T47D (cell line): ENCODE results near the gene SLC25A21.
"Not testable (repeated sequence)": the region's sequence is repeated elsewhere in the genome, so short reads cannot be mapped to it uniquely, and the experiment has no call there.

ENCODE experiments used
- DNase-seq, 2 experiments: peaks; one replicate each; pipeline versions ENCODE4 v3.0.0 to v3.0.0-alpha.2; 2011 to 2012; ENCODE audit warnings: low read depth in 1 of 2, low spot score in 1 of 2
- JUND ChIP-seq: IDR thresholded peaks from 2 replicates; pipeline ENCODE4 v1.6.1; 2012; ENCODE audit warnings: low read depth
- in situ Hi-C: cut with HindIII; loops from 2 replicates; pipeline ENCODE4 v1.10.0; 2016; ENCODE audit warnings: low sequenced_read_pairs, low pct_unique_long_range_greater_than_20kb

Gene SLC25A21

DNA sequence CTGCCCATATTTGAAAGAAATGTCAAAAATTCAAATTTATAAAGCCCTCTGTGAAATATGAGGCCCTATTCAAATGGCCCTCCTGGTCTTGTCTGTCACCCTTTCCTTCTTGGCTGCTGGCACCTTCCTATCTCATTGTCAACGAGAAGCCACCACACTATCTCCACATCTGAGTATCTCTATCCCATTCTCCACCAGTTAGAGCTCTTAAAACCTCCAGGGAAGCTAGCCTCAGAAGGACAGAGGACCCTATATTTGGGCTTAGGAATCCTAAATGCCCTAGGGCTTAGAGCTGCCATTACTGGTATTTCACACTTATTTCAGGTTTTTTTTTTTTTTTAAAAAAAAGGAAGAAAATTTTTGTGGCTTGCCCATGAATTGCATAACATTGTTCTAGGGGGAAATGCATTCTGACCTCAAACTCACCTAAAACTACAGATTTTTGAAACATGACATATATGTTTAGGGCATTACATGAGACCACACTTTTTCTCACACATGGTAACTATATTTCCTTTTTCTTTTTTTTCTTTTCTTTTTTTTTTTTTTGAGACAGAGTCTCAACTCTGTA is 25.0 kb downstream of the SLC25A21 start:
- in situ Hi-C loops = no loop called here
- DNase-seq = no peak
- no peak for TF ChIP-seq JUND

DNA sequence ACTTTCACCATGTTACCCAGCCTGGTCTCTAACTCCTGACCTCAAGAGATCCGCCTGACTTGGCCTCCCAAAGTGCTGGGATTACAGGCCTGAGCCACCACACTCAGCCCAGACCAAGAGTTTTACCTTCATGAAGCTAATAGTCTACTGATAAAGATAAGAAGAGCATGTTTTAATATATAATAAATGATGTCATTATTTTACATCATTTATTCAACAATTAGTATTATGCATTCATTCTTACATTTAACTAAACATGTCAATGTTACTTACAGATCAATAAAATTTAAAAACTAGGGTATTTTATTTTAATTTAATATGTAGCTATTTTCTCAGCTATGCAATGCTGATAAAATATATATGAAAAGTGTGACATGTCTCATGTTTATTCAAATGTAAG is 26.0 kb downstream of the SLC25A21 start:
- DNase-seq, in situ Hi-C loops: not testable (repeated sequence)

- DNase-seq = no peak
- in situ Hi-C loops = no loop called here
- no peak for TF ChIP-seq JUND
Measured at GRCh38 chr14:37145395-37145794, 27.0 kb downstream of the SLC25A21 start.

DNA sequence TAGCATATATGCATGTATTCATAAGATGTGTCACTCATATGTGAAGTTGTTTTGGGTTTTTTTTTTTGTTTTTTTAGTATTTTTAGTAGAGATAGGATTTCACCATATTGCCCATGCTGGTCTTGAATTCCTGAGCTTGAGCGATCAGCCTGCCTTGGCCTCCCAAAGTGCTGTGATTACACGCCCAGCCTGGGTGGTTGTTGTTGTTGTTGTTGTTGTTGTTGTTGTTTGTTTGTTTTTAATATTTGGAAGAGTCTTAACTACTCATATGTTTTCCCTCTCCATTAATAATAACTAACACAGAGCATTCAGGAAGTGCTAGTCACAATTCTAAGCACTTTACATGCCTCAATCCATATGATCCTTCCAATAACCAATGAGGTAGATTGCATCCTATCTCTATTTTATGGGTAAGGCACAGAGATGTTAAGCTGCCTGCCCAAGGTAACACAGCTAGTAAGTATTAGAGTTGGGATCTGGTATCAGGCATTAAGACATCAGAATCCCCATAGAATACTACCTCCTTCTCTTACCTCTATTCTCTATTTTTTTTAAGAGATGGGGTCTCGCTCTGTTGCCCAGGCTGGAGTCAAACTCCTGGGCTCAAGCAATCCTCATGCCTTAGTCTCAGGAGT is 27.6 kb downstream of the SLC25A21 start:
- no peak for DNase-seq
- in situ Hi-C loops = no loop called here
- TF ChIP-seq JUND = no peak

DNA sequence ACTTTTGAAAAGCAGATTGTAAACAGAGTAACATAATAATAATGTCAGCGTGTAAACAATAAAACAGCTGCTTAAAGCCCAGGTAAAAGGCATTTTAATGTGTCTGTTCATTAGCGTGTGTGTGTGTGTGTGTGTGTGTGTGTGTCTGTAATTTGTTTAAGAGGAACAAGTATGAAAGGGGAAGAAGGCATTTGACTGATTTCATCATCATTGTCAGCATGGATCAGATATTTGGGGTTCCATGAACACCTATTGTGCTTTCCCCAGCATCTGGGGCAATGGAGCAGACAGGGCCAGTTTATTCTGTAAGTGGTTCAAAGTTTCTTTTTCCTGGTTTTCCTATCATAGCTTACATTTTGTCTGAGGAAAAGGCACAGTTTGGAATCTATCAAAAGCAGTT is 28.9 kb downstream of the SLC25A21 start:
- DNase-seq = peak in 1 of 2 experiments; percentile 16
- TF ChIP-seq JUND = no peak
- in situ Hi-C loops = no loop called here

DNA sequence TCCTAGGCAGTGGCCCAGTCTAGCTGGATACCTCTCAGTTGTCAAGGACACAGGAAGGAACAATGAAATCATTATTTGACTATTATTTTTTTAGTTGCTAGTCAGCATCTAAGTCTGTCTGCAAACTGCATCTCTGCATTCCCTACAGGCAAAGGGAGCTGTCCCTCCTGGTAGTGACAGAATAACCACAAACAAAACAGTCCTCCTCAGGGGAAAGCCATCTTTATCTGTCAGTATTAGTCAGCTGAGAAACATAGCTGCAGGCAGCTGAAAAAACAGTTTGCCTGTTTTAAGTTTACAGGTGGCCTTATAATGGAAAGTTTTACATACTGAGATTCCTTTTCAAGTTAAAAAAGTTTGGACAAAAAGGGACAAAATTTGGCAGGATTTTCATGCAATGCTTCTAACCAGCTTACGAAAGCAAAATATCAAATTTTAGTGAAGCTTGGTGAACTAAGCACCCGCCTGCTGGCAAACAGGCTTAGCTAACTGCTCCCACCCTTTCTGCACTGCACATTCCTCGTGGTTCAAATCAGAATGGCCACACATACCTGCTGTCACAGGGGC is 29.5 kb downstream of the SLC25A21 start:
- TF ChIP-seq JUND = no peak
- DNase-seq = peak; percentile 22 to 50
- in situ Hi-C loops = no loop called here

DNA sequence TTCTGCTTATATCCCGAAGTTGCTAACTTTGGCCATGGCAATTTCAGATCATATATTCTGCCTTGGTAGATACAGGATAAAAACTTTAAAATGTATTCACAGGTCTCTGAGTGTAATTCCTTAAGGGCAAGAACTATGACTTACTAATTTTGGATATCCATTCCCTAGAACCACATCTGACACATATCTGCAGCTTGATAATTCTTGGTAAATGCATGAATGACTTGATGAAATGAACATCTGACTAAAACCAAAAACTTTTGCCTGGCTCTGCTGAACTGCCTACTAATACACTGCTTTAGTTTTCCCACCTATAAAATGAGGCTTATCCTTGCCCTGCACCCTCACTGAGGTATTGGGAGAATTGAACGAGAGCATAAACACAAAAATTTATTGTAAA is 32.2 kb downstream of the SLC25A21 start:
- in situ Hi-C loops = no loop called here
- no peak for DNase-seq
- TF ChIP-seq JUND = no peak

DNA sequence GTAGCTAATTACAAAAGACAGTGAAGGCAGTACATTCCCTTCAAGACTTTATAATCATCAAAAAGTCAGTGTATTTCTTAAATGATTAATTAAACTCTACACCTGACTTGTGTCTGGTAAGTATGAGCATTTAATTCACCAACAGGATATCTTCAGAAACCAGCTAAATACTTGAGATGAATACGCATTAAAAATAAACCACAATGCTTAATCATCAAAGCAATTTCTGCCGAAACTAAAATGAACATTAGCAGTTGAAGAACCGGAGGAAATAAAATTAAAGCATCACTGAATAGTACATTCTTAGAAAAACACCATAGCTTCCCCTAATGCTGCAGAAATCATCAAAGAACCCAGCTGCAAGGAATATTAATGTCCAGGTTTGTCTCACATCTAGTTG is 32.7 kb downstream of the SLC25A21 start:
- in situ Hi-C loops = no loop called here
- TF ChIP-seq JUND = no peak
- DNase-seq = no peak

DNA sequence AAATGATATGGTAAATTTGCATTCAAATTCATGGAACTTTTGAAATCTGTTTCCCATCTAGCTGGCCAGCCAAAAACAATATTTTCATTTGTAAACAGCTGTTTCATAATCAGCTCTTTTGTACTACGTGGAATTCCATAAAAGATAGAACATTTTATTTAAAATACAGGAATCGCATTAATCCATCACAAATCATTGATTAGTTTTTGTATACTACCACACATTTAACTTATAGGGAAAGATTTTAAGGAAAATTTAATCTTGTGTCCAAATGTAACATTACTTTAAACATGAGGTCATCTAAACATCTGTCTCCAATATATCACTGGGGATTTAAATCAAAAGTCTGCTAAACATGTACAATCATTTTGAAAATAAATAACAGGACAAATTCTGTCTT is 33.5 kb downstream of the SLC25A21 start:
- TF ChIP-seq JUND = no peak
- no peak for DNase-seq
- in situ Hi-C loops = no loop called here

DNA sequence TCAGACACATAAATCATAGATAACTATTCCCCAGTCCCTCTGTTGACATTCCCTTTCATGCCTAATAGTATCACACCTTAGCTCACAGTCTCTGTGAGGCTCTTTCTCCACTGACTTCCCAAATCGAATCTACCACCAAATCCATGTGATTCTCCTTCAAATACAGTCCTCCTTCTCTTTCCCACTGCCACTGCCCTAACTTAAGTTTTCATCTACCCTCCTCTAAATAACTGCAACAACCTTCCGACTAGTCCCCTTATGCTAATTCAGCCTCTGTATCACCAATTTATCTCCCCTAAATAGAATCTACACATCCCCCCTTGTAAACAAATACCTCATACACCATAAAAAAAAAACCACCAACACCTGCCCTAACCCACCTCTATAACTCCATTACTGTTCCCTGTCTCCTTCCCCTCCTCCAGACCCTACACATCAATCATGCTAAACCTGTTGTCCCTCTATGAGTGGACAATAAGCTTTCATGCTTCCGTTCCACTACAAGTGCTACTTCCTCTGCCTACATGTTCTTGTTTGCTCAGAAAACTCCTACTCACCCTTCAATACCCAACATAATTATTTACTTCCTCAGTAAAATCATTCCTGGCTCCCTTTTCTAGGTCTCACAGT is 39.0 kb downstream of the SLC25A21 start:
- in situ Hi-C loops = no loop called here
- no peak for TF ChIP-seq JUND
- no peak for DNase-seq

DNA sequence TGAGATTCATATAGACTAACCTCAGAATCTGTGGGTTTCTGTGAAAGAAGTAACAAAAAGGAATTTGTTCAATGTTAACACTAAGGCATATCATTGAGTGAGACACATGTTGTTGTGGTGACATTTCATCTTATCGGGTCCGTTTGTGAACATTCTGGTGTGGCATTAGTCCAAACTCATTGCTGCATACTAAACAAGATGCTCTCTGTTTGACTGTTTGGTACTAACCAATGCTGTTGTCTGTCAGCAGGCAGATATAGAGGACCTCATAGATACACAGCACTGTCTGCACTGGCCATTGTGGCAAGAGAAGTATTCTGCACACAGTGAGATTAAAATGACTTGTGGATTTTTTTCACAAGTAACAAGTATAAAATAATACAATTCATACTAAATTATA is 41.2 kb downstream of the SLC25A21 start:
- no peak for DNase-seq
- no peak for TF ChIP-seq JUND
- in situ Hi-C loops = no loop called here

GRCh38 chr14:37129047-37129446 is 43.4 kb downstream of the SLC25A21 start:
- TF ChIP-seq JUND = no peak
- DNase-seq = no peak

DNA sequence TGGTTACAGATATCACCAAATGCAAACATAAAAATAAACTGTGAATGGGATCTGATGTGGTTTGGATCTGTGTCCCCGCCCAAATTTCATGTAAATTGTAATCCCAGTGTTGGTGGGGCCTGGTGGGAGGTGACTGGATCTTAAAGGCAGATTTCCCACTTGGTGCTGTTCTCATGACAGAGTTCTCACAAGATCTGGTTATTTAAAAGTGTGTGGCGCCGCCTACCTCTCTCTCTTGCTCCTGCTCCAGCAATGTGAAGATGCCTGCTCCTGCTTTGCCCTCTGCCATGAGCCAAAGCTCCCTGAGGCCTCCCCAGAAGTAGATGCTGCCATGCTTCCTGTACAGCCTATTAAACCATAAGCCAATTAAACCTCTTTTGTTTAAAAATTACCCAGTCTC is 47.8 kb downstream of the SLC25A21 start:
- DNase-seq = peak in 1 of 2 experiments; percentile 55
- no peak for TF ChIP-seq JUND
- in situ Hi-C loops = no loop called here

More at GRCh38 chr14:37129047-37129446, 43.4 kb downstream of the SLC25A21 start:
- in situ Hi-C loops = no loop called here
